ENCODE data around the gene SLC44A1. TPM values are rescaled to one million over a fixed set of nuclear protein-coding genes. Genes with fewer than 3 reads are reported as not detected.
"Not testable (repeated sequence)": the region's sequence is repeated elsewhere in the genome, so short reads cannot be mapped to it uniquely, and the experiment has no call there.

The SLC44A1 gene
- total and polyA plus RNA-seq, 2 experiments from 2014 or later: 30.4 to 52.6 TPM

DNA sequence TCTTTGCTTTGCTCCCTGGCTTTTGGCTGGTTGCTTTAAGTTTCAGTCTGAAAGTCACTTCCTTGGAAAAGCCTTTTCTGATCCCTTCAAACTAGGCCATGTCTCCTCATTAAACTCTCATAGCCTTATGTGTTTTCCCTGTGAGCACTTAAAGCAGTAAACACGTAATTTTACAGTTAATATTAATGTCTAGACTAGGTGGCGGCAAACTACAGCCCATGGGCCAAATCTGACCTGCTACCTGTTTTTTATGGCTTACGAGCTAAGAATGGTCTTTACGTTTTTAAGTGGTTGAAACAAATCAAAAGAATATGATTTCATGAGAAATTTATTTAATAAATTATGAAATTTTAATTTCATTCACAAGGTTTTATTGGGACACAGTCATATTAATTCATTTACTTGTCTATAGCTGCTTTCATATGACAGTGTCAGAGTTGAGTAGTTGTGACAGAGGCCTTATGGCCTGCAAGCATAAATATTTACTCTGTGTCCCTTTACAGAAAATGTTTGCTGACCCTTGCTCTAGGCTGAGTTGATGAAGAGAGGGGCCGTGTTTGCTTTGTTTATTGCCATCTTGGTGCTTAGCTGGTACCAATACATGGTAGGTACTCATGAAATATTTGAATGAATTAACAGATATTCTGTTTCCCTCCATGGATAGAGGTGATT lies 7.4 kb downstream of the SLC44A1 start:
- H3K36me3 ChIP-seq (ENCODE audit: low read depth): no peaks in the 10 kb centered on the region
- H3F3A ChIP-seq (ENCODE audit: insufficient read depth): no peaks in the 10 kb centered on the region
- no peaks in the 10 kb centered on the region for H3K27me3 ChIP-seq (replicated peaks; ENCODE audit: insufficient read depth)
- no peak overlapping the region for H3K4me2 ChIP-seq (ENCODE audit: unreplicated experiment)
- H3K4me3 ChIP-seq: no peak overlapping the region
- no peaks in the 10 kb centered on the region for H4K20me1 ChIP-seq (ENCODE audit: insufficient read depth)
- DNase-seq: no peak
- H3K9ac ChIP-seq: no peak overlapping the region
- H3K9me3 ChIP-seq (ENCODE audit: low read depth): no peaks in the 10 kb centered on the region
- WGBS, 2 experiments (ENCODE audit: low coverage in 1 of 2, low lambda C conversion rate in 2 of 2, missing lambda C conversion rate in 2 of 2): 98% methylated on average over 5 of the region's 5 CpGs
- H2AFZ ChIP-seq: no peak overlapping the region
- in situ Hi-C loops (cut with MboI): no loop called here
- TF ChIP-seq EZH2phosphoT487 (IDR thresholded peaks at IDR 0.05; ENCODE audit: insufficient read depth, low read depth): no peak
- TF ChIP-seq EZH2 (IDR thresholded peaks at IDR 0.05; ENCODE audit: insufficient read depth, poor library complexity, severe bottlenecking): no peak
- H3K79me2 ChIP-seq (ENCODE audit: insufficient read depth): peaks cover 98% of the 10 kb centered on the region
- H3K9me2 ChIP-seq (ENCODE audit: insufficient read depth): no peaks in the 10 kb centered on the region
- peaks cover 5% of the 10 kb centered on the region for H3K4me1 ChIP-seq (ENCODE audit: insufficient read depth)
- no peak overlapping the region for H3K27ac ChIP-seq

DNA sequence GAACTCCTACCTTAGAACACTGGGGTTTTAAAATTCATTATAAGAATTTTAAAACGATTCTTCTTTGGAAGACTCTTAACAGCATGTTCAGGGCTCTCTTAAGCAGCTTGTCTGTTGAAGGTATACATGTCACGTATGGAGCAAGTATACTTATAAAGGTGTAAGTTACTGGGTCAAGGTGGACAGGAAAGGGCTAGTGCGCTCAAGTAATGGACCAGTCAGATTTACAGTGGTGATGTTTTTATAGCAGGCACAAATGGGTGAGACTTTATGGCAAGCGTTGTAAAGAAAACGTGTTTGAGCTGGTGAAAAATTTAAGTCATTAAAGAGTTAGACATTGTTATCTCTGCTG lies 7.9 kb downstream of the SLC44A1 start:
- no peak for DNase-seq
- Histone ChIP-seq H4K20me1 (ENCODE audit: insufficient read depth) (no peaks in the 10 kb centered on the region), H2AFZ (no peak overlapping the region), H3K9me2 (ENCODE audit: insufficient read depth) (no peaks in the 10 kb centered on the region), H3F3A (ENCODE audit: insufficient read depth) (no peaks in the 10 kb centered on the region), H3K27me3 (replicated peaks; ENCODE audit: insufficient read depth) (no peaks in the 10 kb centered on the region), H3K4me3 (no peak overlapping the region), H3K36me3 (ENCODE audit: low read depth) (no peaks in the 10 kb centered on the region), H3K4me2 (ENCODE audit: unreplicated experiment) (no peak overlapping the region), H3K9me3 (ENCODE audit: low read depth) (no peaks in the 10 kb centered on the region), H3K27ac (no peak overlapping the region), H3K4me1 (ENCODE audit: insufficient read depth) (no peaks in the 10 kb centered on the region; the same call in 1 of the 2 replicates), H3K79me2 (ENCODE audit: insufficient read depth) (peaks cover 98% of the 10 kb centered on the region), H3K9ac (no peak overlapping the region)
- in situ Hi-C loops (cut with MboI): no loop called here
- TF ChIP-seq EZH2 (IDR thresholded peaks at IDR 0.05; ENCODE audit: insufficient read depth, poor library complexity, severe bottlenecking) (no peak), EZH2phosphoT487 (IDR thresholded peaks at IDR 0.05; ENCODE audit: insufficient read depth, low read depth) (no peak)
- 90% methylated on average over 5 of the region's 5 CpGs for WGBS, 2 experiments (ENCODE audit: low coverage in 1 of 2, low lambda C conversion rate in 2 of 2, missing lambda C conversion rate in 2 of 2)

DNA sequence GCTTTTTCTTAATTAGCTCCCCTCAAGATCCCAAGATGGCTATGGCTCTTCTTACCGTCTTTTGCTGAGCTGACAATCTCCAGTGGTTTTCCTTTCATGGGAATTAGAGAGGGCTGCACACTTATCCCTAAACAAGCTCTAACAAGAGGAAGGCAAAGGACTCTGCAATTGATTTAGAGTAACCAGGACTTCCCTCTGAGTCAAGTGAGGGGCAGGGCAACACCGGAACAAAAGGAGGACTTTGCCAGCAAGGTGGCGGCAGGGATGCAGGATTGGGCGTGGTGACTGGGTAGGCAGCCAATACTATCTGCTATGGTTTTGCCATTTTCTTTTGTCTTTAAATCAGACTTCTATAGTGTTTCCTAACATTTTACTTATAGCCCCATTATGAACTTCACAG lies 9.8 kb downstream of the SLC44A1 start:
- 98 to 99% methylated on average over 4 of the region's 4 CpGs for WGBS, 2 experiments (ENCODE audit: low coverage in 1 of 2, low lambda C conversion rate in 2 of 2, missing lambda C conversion rate in 2 of 2)
- H3K9me3 ChIP-seq (ENCODE audit: low read depth): no peaks in the 10 kb centered on the region
- TF ChIP-seq EZH2 (IDR thresholded peaks at IDR 0.05; ENCODE audit: insufficient read depth, poor library complexity, severe bottlenecking) (no peak), EZH2phosphoT487 (IDR thresholded peaks at IDR 0.05; ENCODE audit: insufficient read depth, low read depth) (no peak)
- no peak overlapping the region for H3K9ac ChIP-seq
- no peak overlapping the region for H2AFZ ChIP-seq
- H3K27me3 ChIP-seq (replicated peaks; ENCODE audit: insufficient read depth): no peaks in the 10 kb centered on the region
- no peak overlapping the region for H3K4me3 ChIP-seq
- in situ Hi-C loops (cut with MboI): no loop called here
- H3K79me2 ChIP-seq (ENCODE audit: insufficient read depth): peaks cover 98% of the 10 kb centered on the region
- H3K4me2 ChIP-seq (ENCODE audit: unreplicated experiment): no peak overlapping the region
- H3F3A ChIP-seq (ENCODE audit: insufficient read depth): no peaks in the 10 kb centered on the region
- no peaks in the 10 kb centered on the region for H4K20me1 ChIP-seq (ENCODE audit: insufficient read depth)
- DNase-seq: no peak
- no peaks in the 10 kb centered on the region for H3K9me2 ChIP-seq (ENCODE audit: insufficient read depth)
- H3K27ac ChIP-seq: no peak overlapping the region
- peaks cover 5% of the 10 kb centered on the region; the same call in 1 of the 2 replicates for H3K4me1 ChIP-seq (ENCODE audit: insufficient read depth)
- no peaks in the 10 kb centered on the region for H3K36me3 ChIP-seq (ENCODE audit: low read depth)

DNA sequence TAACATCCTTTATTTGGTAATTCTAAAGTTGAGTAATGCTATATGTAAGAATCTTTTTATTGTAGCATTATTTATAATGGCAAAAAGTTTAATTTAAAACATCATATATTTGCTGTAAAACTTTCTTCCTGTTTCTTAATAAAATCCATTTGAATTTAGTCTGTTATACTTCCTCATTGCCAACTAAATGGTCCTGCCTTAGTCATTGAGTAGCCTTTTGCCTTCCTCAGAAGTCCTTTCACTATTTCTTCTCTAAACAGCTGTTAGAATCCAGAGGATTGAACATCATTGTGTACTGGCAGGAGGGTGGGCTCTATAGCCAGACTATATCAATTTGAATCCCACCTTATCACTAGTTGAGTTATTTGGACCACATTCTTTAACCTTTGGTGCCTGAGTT lies 11.0 kb downstream of the SLC44A1 start:
- in situ Hi-C loops (cut with MboI): no loop called here
- Histone ChIP-seq H2AFZ (no peak overlapping the region), H3K9me3 (ENCODE audit: low read depth) (no peaks in the 10 kb centered on the region), H3K4me2 (ENCODE audit: unreplicated experiment) (no peak overlapping the region), H3F3A (ENCODE audit: insufficient read depth) (no peaks in the 10 kb centered on the region), H3K36me3 (ENCODE audit: low read depth) (no peaks in the 10 kb centered on the region), H3K4me1 (ENCODE audit: insufficient read depth) (peaks cover 15% of the 10 kb centered on the region; the same call in 1 of the 2 replicates), H3K4me3 (no peak overlapping the region), H3K27me3 (replicated peaks; ENCODE audit: insufficient read depth) (no peaks in the 10 kb centered on the region), H4K20me1 (ENCODE audit: insufficient read depth) (no peaks in the 10 kb centered on the region), H3K9ac (no peak overlapping the region), H3K9me2 (ENCODE audit: insufficient read depth) (no peaks in the 10 kb centered on the region), H3K27ac (no peak overlapping the region), H3K79me2 (ENCODE audit: insufficient read depth) (peaks cover 98% of the 10 kb centered on the region)
- TF ChIP-seq EZH2phosphoT487 (IDR thresholded peaks at IDR 0.05; ENCODE audit: insufficient read depth, low read depth) (no peak), EZH2 (IDR thresholded peaks at IDR 0.05; ENCODE audit: insufficient read depth, poor library complexity, severe bottlenecking) (no peak)
- DNase-seq: no peak

DNA sequence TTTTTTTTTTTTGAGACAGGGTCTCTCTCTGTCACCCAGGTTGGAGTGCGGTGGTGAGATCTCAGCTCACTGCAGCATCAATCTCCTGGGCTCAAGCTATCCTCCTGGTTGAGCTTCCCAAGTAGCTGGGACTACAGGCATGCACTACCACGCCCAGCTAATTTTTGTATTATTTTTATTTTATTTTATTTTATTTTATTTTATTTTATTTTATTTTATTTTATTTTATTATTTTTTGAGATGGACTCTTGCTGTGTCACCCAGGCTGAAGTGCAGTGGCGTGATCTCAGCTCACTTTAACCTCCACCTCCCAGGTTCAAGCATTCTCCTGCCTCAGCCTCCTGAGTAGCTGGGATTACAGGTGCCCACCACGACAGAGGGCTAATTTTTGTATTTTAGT lies 12.1 kb downstream of the SLC44A1 start:
- peaks cover 15% of the 10 kb centered on the region; the same call in 1 of the 2 replicates for H3K4me1 ChIP-seq (ENCODE audit: insufficient read depth)
- H3K27me3 ChIP-seq (replicated peaks; ENCODE audit: insufficient read depth); H3K4me3 ChIP-seq; H2AFZ ChIP-seq; in situ Hi-C loops (cut with MboI); H3K9ac ChIP-seq; H3K27ac ChIP-seq; H3K36me3 ChIP-seq (ENCODE audit: low read depth); DNase-seq; H3K9me2 ChIP-seq (ENCODE audit: insufficient read depth); H4K20me1 ChIP-seq (ENCODE audit: insufficient read depth); H3K9me3 ChIP-seq (ENCODE audit: low read depth); H3K4me2 ChIP-seq (ENCODE audit: unreplicated experiment); H3F3A ChIP-seq (ENCODE audit: insufficient read depth): not testable (repeated sequence)
- peaks cover 98% of the 10 kb centered on the region for H3K79me2 ChIP-seq (ENCODE audit: insufficient read depth)
- 98 to 99% methylated on average over 4 of the region's 4 CpGs for WGBS, 2 experiments (ENCODE audit: low coverage in 1 of 2, low lambda C conversion rate in 2 of 2, missing lambda C conversion rate in 2 of 2)

Measured in GM23248 (cell line).